SW 1271 (cell line): ENCODE results near the gene BLTP2.
A peak's percentile ranks its signal among the peaks of the same experiment; 100 is the strongest.

ENCODE experiments used
- DNase-seq, 2 experiments: peaks; one replicate each; lab custom pipeline; 2025; lab: John Stamatoyannopoulos, UW

BLTP2 gene

DNA sequence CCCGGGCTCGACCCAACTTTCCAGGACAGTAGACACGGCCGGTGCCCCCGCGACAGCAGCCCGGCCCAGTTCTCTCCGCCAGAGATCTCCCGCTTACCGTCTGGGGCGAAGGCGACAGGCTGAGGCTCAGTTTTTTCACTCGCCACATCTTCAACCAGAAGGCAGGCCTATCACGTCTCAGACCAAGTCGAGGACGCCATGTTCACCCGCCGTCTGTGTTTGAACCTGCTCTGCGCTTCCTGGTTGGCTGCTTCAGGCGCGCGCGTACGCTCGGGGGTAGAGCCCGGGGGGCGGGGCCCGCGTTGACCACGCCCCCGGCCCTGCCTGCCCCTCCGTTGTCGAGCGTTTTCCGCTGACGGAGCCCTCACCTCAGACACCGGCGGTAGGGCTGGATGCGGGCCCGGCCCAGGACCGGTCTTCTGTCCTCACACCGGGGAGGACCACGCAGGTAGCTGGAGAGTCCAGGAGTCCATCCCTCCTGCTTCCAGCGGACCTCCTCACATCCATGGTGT, 46.1 kb downstream of the BLTP2 start, which contains the start of gene SPAG5:
Gene SPAG5, minus strand, starts transcription at position 227 of the 512 bp plus-strand sequence. Its CDS starts 79 bp downstream, at position 148.
- peak; percentile 70 to 94 for DNase-seq

DNA sequence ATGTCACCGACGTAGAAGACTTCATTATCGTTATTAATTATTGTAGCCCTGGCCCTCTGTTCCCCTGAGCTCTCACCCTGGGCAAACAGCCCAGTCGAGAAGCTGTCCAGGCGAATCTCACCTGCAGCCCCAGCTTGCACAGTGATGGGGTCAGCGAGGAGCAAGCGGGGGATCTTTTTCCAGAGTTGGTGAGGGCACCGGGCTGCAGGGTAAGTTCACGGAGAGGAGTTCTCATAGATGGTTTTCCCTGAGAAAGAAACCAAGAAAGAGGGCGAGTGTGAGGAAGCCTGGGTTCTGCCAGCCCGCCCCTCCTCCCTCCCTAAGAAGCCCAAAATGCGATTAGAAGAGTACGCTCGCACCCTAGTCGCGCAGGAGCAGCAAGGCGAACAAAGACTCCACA, 46.6 kb downstream of the BLTP2 start:
- DNase-seq: no peak

DNA sequence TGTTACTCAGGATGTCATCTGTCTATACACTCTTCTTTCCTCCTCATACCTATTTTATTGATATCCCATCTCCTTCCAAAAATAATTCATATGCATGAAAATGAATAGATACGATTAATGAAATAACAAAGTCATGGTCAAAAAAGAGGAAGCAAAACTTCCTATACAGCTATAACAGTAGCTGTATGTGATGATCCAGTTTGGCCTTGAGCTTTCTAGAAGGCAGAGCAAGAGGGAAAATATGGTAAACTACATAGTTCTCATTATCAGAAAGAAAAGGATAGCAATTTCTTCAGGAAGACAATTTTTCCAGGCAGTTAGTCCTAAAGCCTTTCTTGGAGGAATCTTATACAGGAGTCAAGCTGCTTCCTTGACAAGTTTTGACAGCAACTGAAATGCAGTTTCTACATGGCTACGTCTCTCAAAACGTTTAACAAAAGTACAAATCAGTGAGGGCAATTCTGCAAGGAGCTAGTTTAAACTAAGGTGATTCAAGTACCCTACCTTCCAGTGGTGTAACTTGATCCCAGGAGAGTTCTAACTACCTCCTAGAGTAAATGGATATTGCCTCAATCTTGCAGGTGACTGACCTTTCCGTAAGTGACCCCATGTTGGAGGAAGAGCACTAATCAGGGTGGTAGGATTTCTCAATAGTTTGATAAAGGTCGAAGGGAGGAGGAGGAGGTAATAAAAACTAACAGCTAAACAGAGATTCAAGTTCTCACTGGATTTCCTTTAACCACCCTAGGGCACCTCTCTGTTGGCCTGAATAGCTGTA, 47.2 kb downstream of the BLTP2 start:
- DNase-seq: no peak
